NCI-H2171 treated with DMSO at 0.1 percent for 48 hours (cell line): ENCODE measurements around the gene SUGP2.

ENCODE experiments used
- DNase-seq: peaks from one replicate; lab custom pipeline; 2025; lab: John Stamatoyannopoulos, UW

The SUGP2 gene

GRCh38 chr19:19033426-19034203, at the start of gene SUGP2, which contains the start of gene ARMC6:
SUGP2 (minus strand) TSS chr19:19033517; CDS start chr19:19031071, 2,446 bp downstream.
ARMC6 (plus strand) TSS chr19:19033603; CDS start chr19:19034210, 607 bp downstream.
- DNase-seq, result peak; percentile 87

GRCh38 chr19:19081642-19082151, 48.4 kb upstream of the SUGP2 start:
- no peak for DNase-seq

DNA sequence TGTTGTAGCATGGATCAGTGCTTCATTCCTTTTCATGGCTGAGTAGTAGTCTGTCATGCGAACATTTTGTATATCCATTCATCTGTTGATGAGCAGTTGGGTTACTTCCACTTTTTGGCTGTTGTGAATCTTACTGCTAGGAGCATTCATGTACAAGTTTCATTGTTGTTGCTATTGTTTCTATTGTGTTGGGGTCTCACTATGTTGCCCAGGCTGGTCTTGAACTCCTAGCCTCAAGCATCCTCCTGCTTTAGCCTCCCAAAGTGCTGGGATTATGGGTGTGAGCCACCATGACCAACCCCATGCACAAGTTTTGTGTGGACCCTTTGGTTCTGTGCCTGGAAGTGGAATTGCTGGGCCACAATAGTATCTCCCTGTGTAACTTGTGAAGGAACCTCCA, 46.3 kb upstream of the SUGP2 start:
- DNase-seq, result no peak

GRCh38 chr19:19078801-19079200, 45.5 kb upstream of the SUGP2 start:
- DNase-seq, result no peak

DNA sequence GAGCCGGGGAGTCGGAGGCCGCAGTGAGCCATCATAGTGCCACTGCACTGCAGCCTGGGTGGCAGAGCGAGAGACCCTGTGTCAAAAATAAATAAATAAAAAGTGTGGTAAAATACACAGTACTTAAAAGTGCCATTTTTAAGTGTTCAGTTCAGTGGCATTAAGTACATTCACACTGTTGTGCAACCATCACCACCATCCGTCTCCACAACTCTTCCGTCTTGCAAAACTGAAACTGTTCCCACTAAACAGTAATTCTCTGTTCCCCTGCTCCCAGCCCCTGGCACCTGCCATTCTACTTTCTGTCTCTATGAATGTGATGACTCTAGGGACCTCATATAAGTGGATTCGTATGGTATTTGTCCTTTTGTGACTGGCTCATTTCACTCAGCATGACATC, 43.8 kb upstream of the SUGP2 start:
- DNase-seq, result peak; percentile 47

DNA sequence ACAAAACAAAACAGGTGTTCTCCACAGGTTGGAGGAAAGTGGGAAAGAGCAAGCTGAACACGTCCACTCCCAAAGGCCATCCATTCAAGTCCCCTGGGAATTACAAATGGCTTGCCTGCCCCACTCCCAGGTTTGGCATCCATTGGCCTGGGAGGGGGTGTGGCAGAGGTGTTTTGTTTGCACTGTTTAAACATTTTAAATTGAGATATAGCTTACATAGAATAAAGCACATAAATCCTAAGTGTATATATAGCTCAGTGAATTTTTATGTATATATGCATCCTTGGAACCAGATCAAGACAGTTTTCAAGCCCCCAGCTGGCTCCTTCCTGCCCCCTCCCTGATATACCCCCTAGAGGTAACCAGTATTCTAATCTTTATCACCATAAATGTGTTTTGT, 43.2 kb upstream of the SUGP2 start:
- DNase-seq, result no peak

- no peak for DNase-seq
Measured at GRCh38 chr19:19075126-19075525, 41.8 kb upstream of the SUGP2 start.

DNA sequence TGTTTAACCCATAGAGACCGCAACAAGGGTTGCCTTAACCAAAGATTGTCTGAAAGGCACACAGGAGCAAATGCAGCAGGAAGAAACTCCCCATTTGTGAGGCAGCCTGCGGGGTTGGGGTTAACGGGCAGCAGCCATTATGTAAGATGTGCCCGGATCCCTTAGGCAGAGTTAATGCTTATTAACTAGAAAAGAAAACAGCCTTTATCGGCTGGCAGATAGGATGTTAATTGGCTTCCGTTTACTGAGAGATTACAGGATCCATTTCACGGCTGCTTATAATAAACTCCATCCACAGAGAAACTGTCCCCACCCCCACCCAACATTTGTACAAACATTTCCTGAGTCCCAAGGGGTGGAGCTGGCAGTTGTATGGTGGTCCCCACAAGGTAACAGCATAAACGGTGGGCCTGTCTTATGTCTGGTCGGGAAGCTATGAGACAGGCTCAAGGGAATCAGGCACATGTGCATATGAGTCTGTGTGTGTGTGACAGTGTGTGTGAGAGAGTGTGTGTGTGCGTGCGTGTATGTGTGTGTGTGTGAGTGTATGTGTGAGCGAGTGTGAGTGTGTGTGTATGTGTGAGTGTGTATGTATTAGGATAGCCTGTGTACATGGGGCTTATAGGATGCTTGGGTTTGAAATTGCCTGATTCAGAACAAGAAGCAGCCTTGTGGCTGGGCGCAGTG, 41.0 kb upstream of the SUGP2 start:
- DNase-seq, result peak; percentile 20

- no peak for DNase-seq
Measured at GRCh38 chr19:19071897-19072296, 38.6 kb upstream of the SUGP2 start.

GRCh38 chr19:19068659-19069654, 35.6 kb upstream of the SUGP2 start:
- no peak for DNase-seq

DNA sequence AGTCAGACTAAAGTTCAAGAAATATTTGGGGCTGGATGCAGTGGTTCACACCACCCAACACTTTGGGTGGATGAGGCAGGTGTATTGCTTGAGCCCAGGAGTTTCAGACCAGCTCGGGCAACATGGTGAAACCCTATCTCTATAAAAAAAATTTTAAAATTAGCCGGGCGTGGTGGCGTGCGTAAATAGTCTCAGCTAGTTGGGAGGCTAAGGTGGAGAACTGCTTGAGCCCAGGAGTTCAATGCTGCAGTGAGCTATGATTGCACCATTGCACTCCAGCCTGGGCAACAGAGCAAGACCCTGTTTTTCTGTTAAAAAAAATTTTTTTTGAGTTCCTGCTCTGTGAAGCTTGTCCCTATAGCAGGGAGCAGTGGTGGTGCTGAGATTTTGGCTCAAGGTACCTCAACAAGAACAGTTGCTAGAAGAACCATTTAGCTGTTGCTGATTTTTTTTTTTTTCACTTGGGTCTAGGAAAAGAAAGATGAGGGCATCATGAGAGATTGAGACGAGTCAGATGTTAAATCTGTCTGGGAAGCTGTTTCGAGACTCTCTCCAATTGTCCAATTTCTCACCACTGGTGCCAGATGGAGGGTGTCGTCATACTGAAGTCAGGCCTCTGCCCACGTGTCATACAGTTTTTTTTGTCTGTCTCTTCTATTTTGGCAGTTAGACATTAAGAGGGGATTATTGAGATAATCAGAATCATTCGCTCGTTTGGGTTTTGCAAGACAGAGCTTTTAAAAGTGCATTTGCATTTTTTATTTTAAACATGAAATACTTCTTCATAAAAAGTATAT, 34.2 kb upstream of the SUGP2 start:
- peak; percentile 74 for DNase-seq

DNA sequence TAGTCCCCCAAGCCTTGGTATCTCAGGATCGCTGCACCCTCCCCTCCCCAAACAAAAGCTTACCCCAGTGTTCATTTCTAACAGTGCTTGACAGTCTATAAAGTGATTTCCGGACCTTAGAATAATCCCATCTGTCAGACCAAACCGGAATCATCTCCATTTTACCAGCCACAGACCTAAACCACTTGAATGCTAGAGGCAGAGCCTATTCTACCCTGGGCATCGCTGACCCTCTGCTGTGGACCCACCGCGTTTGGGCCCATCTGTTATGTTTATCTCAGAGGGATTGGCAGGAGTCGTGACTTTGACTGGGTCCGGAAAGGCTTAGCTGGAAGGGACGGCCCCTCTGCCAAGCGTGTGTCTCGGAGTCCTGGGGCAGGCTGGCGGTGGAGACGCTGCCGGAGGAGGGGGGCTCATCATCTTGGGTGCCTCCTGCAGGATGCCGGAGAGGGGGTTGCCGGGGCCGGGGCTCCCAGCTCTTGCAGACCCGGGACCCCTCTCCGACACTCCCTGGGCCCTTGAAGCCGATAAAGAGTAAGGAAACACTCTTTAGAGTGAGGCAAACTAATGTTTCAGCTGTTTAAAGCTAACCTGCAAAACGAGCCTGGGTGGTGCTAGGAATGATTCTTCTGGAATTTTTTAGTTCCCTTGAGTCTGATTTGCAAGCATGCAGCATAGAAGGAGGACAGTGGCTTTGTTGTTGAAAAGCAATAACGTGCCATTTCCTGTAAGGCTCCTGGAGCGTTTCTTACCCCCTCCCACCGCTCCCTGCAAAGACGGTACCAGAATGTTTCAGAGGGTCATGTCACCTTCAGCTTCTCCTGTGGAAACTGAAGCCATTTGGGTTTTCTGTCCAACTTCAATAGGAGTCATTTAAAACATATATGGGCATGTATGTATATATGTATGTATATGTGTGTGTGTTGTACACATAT, 31.8 kb upstream of the SUGP2 start:
- no peak for DNase-seq

GRCh38 chr19:19064098-19064722, 30.9 kb upstream of the SUGP2 start:
- peak; percentile 66 for DNase-seq

GRCh38 chr19:19063183-19064097, 30.1 kb upstream of the SUGP2 start, which contains the start of gene SLC25A42:
SLC25A42 (plus strand) TSS chr19:19063994; CDS start chr19:19096125, 32,131 bp downstream.
- peak; percentile 100 for DNase-seq

DNA sequence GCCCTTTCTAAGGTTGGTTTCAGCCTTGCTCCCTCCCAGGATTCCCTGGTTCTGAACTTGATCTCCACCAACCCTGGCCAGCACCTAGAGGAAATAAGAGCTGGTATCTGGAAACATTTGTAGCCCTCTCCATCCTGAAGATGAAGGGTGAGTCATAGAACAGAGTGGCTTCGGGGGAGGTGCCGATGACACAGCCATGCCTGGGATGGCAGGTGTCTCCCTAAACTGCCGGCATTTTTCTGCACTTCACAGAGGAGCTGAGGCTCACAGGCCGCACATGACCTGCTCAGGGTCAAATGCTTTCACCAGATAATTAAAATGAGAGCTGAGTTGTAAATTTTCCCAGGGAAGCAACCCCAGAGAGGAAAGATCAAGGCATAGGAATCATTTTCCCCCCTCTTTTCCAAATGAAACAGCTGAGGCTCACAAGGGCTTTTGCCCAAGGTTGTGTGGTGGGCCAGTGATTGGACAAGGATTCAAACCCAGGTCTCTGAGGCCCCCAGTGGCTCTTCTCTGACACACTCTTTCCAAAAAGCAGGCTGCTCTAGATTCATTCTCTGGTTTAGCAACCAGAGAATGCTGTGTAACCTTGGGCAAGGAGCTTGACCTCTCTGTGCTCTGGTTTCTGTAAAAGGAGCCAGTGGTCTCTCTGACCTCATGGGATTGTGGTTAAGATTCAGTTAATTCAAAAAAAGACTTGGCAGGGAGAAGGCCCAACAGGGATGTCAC, 29.3 kb upstream of the SUGP2 start:
- DNase-seq, result peak; percentile 52

GRCh38 chr19:19061506-19061905, 28.2 kb upstream of the SUGP2 start:
- DNase-seq, result no peak

DNA sequence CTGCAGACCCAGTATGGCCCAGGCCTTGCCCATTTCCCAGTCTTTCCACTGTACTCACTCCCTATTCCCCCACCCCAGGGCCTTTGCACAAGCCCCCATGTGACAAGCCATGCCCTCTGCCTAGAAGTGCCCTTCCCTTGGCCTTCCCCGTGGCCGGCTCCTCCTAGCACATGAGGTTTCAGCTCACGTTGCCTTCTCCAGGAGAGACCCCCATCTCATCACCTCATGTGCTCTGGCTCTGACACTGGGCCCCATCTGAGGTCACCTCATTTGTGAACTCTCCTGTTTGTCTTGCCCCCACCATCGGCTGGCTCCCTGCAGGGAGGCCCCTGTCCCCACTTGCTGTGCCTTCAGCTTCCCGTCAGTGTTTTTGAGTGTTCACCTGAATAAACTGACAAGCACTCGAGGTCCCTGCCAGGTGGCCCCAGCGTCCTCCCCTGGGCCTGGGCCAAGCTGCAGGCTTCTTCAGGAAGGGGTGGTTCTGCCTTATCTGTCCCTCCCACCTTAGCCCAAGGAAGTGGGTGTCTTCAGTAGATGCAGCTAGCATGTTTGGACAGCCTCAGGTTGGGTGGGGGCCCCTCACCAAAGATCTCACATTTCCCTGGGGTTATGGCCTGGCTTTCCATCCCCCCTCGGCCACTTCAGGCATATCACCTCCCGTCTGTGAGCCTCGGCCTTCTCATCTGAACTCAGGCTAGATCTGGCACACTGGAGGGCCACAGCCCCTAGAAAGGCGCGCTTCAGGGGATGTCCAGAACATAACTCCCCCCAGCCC, 26.7 kb upstream of the SUGP2 start:
- no peak for DNase-seq
